Right atrium auricular region (tissue), 2 donors: ENCODE measurements around the gene OTOF. TPM values are rescaled to one million over a fixed set of nuclear protein-coding genes. Genes with fewer than 3 reads are reported as not detected.

Source experiments
- DNase-seq: peaks from one replicate; pipeline ENCODE4 v3.0.0-alpha.2; 2019; ENCODE audit warnings: low spot score
- H3K27ac ChIP-seq, 2 donors: fragments of 200-600 bp; sonication (generic); 1 replicate in 1 of 2; 2 replicates in 1 of 2; pipeline ENCODE4 v1.5.1; 2016 to 2019
- H3K27me3 ChIP-seq, 2 donors: fragments of 200-600 bp; sonication (generic); one replicate each; pipeline versions ENCODE4 v1.5.1 to v1.6.0; 2017 to 2019
- H3K36me3 ChIP-seq: fragments of 200-600 bp; sonication (generic); one replicate; pipeline ENCODE4 v1.5.1; 2016
- H3K4me1 ChIP-seq, 2 donors: fragments of 200-600 bp; sonication (generic); one replicate each; pipeline versions ENCODE4 v1.5.1 to v1.6.0; 2017 to 2019
- H3K4me3 ChIP-seq, 2 donors: fragments of 200-600 bp; sonication (generic); 1 replicate in 1 of 2; 2 replicates in 1 of 2; pipeline ENCODE4 v1.5.1; 2017 to 2019; ENCODE audit warnings: mild to moderate bottlenecking in 1 of 2, moderate library complexity in 1 of 2
- H3K9me3 ChIP-seq, 2 donors: fragments of 200-600 bp; sonication (generic); one replicate each; pipeline ENCODE4 v1.5.1; 2019
- CTCF ChIP-seq, 2 donors: fragments of 200-600 bp; sonication (generic); IDR thresholded peaks; one replicate each; pipeline ENCODE4 v1.5.1; 2019; ENCODE audit warnings: antibody characterized with exemption in 2 of 2
- total RNA-seq, 2 donors: library from RNA; depleted of rRNA; stranded (reverse); fragments of >200 nt; gene quantifications; one replicate each; pipeline ENCODE4 v1.1.0, GENCODE V29; 2016

OTOF gene
- total RNA-seq, 2 donors from 2014 or later: 0.08 to 0.33 TPM

GRCh38 chr2:26487192-26487591, 9.3 kb upstream of the OTOF start:
- Histone ChIP-seq H3K9me3 (no peaks in the 10 kb centered on the region), H3K36me3 (no peaks in the 10 kb centered on the region), H3K4me1 (peaks cover 0 to 11% of the 10 kb centered on the region in 2 donors), H3K4me3 (no peak overlapping the region), H3K27me3 (no peaks in the 10 kb centered on the region), H3K27ac (no peak overlapping the region)
- no peak for DNase-seq
- no peak for TF ChIP-seq CTCF (IDR thresholded peaks at IDR 0.05)

GRCh38 chr2:26486789-26487188, 8.9 kb upstream of the OTOF start:
- Histone ChIP-seq H3K4me3 (no peak overlapping the region), H3K4me1 (peaks cover 0 to 11% of the 10 kb centered on the region in 2 donors), H3K27ac (no peak overlapping the region), H3K9me3 (no peaks in the 10 kb centered on the region), H3K27me3 (no peaks in the 10 kb centered on the region), H3K36me3 (no peaks in the 10 kb centered on the region)
- DNase-seq: no peak
- TF ChIP-seq CTCF (IDR thresholded peaks at IDR 0.05): no peak

GRCh38 chr2:26485725-26486418, 7.9 kb upstream of the OTOF start:
- H3K4me3 ChIP-seq: no peak overlapping the region
- H3K9me3 ChIP-seq: no peaks in the 10 kb centered on the region
- no peak for DNase-seq
- no peak overlapping the region for H3K27ac ChIP-seq
- no peak for TF ChIP-seq CTCF (IDR thresholded peaks at IDR 0.05)
- no peaks in the 10 kb centered on the region for H3K36me3 ChIP-seq
- H3K4me1 ChIP-seq: peaks cover 0 to 11% of the 10 kb centered on the region in 2 donors
- H3K27me3 ChIP-seq: no peaks in the 10 kb centered on the region

- Histone ChIP-seq H3K27ac (no peak overlapping the region), H3K9me3 (no peaks in the 10 kb centered on the region), H3K4me1 (peaks cover 0 to 11% of the 10 kb centered on the region in 2 donors), H3K4me3 (no peak overlapping the region), H3K27me3 (no peaks in the 10 kb centered on the region), H3K36me3 (no peaks in the 10 kb centered on the region)
- no peak for DNase-seq
- no peak for TF ChIP-seq CTCF (IDR thresholded peaks at IDR 0.05)
Measured at GRCh38 chr2:26485099-26485498, 7.2 kb upstream of the OTOF start.

- no peak for TF ChIP-seq CTCF (IDR thresholded peaks at IDR 0.05)
- Histone ChIP-seq H3K9me3 (no peaks in the 10 kb centered on the region), H3K4me1 (peaks cover 0 to 11% of the 10 kb centered on the region in 2 donors), H3K27ac (no peak overlapping the region), H3K36me3 (no peaks in the 10 kb centered on the region), H3K27me3 (no peaks in the 10 kb centered on the region), H3K4me3 (no peak overlapping the region)
- no peak for DNase-seq
Measured at GRCh38 chr2:26484579-26484978, 6.7 kb upstream of the OTOF start.
